Subcutaneous preadipocyte (primary cell): ENCODE results near the gene NXT2. TPM values are rescaled to one million over a fixed set of nuclear protein-coding genes. Genes with fewer than 3 reads are reported as not detected.

Experiments
- total RNA-seq: library from RNA; depleted of rRNA; stranded (reverse); fragments of >200 nt; gene quantifications from 2 replicates; pipeline ENCODE4 v1.2.3, GENCODE V29; 2012

Gene NXT2
- total RNA-seq = 8.8 and 9.6 TPM in 2 replicates

GRCh38 chrX:109536439-109537323 lies at the start of gene NXT2:
Gene NXT2, plus strand, starts transcription at chrX:109536844. Its CDS starts 163 bp downstream, at chrX:109537007.

Other genes with a start within 250 kb of the NXT2 start
- not detected in 2 replicates for gene GUCY2F, start 54.8 kb upstream of the NXT2 start, total RNA-seq
- gene KCNE5, start 88.3 kb downstream of the NXT2 start, total RNA-seq = 0.37 and 0.98 TPM in 2 replicates
- 163 and 170 TPM in 2 replicates for gene ACSL4, start 196.4 kb downstream of the NXT2 start, total RNA-seq